HG03521 (cell line): ENCODE results near the gene HOXA4.
A peak's percentile ranks its signal among the peaks of the same experiment; 100 is the strongest.

ENCODE experiments used
- ATAC-seq: cut with Tn5 transposase; IDR thresholded peaks from one replicate; pipeline ENCODE4 v1.9.1; 2021; ENCODE audit warnings: mild to moderate bottlenecking, moderate library complexity; ENCODE audit not compliant: unreplicated experiment

HOXA4 gene

GRCh38 chr7:27147199-27148030 is 16.9 kb upstream of the HOXA4 start, which contains the start of gene HOXA6:
Gene HOXA6 (minus strand): TSS chr7:27147774. CDS start chr7:27147749, 25 bp downstream.
- ATAC-seq, result no peak

GRCh38 chr7:27146491-27147198 is 16.1 kb upstream of the HOXA4 start:
- ATAC-seq, result no peak

GRCh38 chr7:27145914-27146412 is 15.4 kb upstream of the HOXA4 start:
- ATAC-seq, result no peak

GRCh38 chr7:27145165-27145913 is 14.8 kb upstream of the HOXA4 start:
- ATAC-seq, result no peak

- ATAC-seq, result no peak
Measured at GRCh38 chr7:27144781-27145164, 14.2 kb upstream of the HOXA4 start.

- no peak for ATAC-seq
Measured at GRCh38 chr7:27143950-27144780, 13.6 kb upstream of the HOXA4 start.

- peak; percentile 55 for ATAC-seq
Measured at GRCh38 chr7:27143023-27143949, 12.7 kb upstream of the HOXA4 start, which contains the start of gene HOXA5. Gene HOXA5 (minus strand): TSS chr7:27143681. CDS start chr7:27143607, 74 bp downstream.

GRCh38 chr7:27142580-27143022 is 12.0 kb upstream of the HOXA4 start:
- ATAC-seq, result no peak

GRCh38 chr7:27141923-27142579 is 11.5 kb upstream of the HOXA4 start:
- no peak for ATAC-seq

GRCh38 chr7:27141137-27141922 is 10.8 kb upstream of the HOXA4 start:
- ATAC-seq, result no peak

- no peak for ATAC-seq
Measured at GRCh38 chr7:27140126-27140857, 9.7 kb upstream of the HOXA4 start.

- ATAC-seq, result no peak
Measured at GRCh38 chr7:27139334-27140125, 9.0 kb upstream of the HOXA4 start.

GRCh38 chr7:27138985-27139333 is 8.4 kb upstream of the HOXA4 start:
- no peak for ATAC-seq

GRCh38 chr7:27138472-27138871 is 7.9 kb upstream of the HOXA4 start:
- no peak for ATAC-seq

GRCh38 chr7:27137640-27138315 is 7.2 kb upstream of the HOXA4 start:
- ATAC-seq, result no peak

GRCh38 chr7:27134392-27134791 is 3.8 kb upstream of the HOXA4 start:
- no peak for ATAC-seq
